HFFc6 (cell line): ENCODE results near the gene SRSF3. TPM values are rescaled to one million over a fixed set of nuclear protein-coding genes. Genes with fewer than 3 reads are reported as not detected.
"Not testable (repeated sequence)": the region's sequence is repeated elsewhere in the genome, so short reads cannot be mapped to it uniquely, and the experiment has no call there.

ENCODE experiments used
- DNase-seq: peaks from one replicate; pipeline ENCODE4 v3.0.0-alpha.2; 2018
- H3K27ac Mint-ChIP-seq: 2 replicates; pipeline ENCODE4 v1.8.0; 2020; ENCODE audit warnings: mild to moderate bottlenecking, mixed read lengths
- H3K27me3 Mint-ChIP-seq: 2 replicates; pipeline ENCODE4 v1.8.0; 2021; ENCODE audit warnings: mild to moderate bottlenecking, moderate library complexity, mixed read lengths; ENCODE audit not compliant: insufficient read depth
- H3K36me3 Mint-ChIP-seq: 2 replicates; pipeline ENCODE4 v1.8.0; 2021; ENCODE audit warnings: low read depth, mixed read lengths
- H3K4me1 Mint-ChIP-seq: 2 replicates; pipeline ENCODE4 v1.8.0; 2020; ENCODE audit warnings: low read depth, mixed read lengths
- H3K4me3 Mint-ChIP-seq: 2 replicates; pipeline ENCODE4 v1.8.0; 2020; ENCODE audit warnings: mild to moderate bottlenecking, moderate library complexity, mixed read lengths
- H3K9me3 Mint-ChIP-seq: 2 replicates; pipeline ENCODE4 v1.8.0; 2020; ENCODE audit warnings: mild to moderate bottlenecking, mixed read lengths
- total RNA-seq, 6 experiments: library from RNA; stranded (reverse); fragmentation: NEBNext Ultra II Directional; extraction: Animal tissue kit (Norgen Biotek cat#: 25700); gene quantifications; 2 replicates in 1 of 6; 3 replicates in 5 of 6; pipeline ENCODE4 v1.2.3, GENCODE V29; 2021
- TF ChIP-seq, protein P1 (sequence below): fragments of 200-600 bp; sonication (generic); IDR thresholded peaks from 2 replicates; pipeline ENCODE4 v1.5.0; 2021; ENCODE audit warnings: antibody characterized with exemption, mild to moderate bottlenecking

Gene SRSF3
- total RNA-seq, 6 experiments from 2014 or later = 257 to 368 (median 330) TPM

DNA sequence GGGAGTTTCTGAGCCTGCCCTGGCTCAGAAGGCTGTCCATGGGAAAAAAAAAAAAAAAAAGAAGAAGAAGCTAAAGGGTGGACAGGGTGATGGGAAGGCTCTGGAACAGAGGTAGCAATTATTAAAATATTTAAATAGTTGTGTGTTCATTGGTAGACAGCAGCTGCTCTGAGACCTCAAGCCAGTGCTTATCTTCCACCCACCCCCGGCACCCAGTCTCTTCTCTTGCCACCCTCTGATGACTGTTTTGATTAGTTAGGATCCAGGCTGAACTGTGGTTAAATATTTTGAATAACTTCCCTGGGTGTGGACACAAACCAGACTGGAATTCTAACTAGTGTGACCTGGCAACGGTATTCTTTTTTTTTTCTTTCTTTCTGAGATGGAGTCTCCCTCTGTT, 16.9 kb upstream of the SRSF3 start:
- Mint-ChIP-seq H3K27ac (peak overlapping the region; percentile 79), H3K9me3 (no peaks in the 10 kb centered on the region), H3K36me3 (no peaks in the 10 kb centered on the region), H3K4me3 (peak overlapping the region; percentile 61), H3K27me3 (no peaks in the 10 kb centered on the region; the same call in 1 of the 2 replicates), H3K4me1 (peaks cover 49% of the 10 kb centered on the region)
- DNase-seq = peak; percentile 93
- TF ChIP-seq, protein P1, sequence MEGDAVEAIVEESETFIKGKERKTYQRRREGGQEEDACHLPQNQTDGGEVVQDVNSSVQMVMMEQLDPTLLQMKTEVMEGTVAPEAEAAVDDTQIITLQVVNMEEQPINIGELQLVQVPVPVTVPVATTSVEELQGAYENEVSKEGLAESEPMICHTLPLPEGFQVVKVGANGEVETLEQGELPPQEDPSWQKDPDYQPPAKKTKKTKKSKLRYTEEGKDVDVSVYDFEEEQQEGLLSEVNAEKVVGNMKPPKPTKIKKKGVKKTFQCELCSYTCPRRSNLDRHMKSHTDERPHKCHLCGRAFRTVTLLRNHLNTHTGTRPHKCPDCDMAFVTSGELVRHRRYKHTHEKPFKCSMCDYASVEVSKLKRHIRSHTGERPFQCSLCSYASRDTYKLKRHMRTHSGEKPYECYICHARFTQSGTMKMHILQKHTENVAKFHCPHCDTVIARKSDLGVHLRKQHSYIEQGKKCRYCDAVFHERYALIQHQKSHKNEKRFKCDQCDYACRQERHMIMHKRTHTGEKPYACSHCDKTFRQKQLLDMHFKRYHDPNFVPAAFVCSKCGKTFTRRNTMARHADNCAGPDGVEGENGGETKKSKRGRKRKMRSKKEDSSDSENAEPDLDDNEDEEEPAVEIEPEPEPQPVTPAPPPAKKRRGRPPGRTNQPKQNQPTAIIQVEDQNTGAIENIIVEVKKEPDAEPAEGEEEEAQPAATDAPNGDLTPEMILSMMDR = no peak

DNA sequence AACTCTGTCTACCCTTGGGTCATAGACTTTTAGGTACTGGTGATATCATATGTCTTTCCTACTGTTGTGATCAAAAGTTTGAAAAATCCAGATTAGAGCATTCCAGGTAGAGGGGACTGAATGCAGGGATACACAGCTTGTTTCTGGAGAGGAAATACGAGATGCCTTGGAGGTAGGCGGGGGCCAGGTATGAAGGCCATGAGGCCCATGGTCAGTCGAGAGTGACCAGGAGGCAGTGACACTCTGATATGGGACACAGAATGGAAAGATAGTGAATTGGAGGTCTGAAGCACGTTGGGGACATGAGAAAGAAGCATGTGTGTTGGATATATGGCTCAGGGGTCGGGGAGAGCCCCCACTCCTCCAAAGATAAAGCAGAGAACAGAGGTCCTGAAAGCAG, 16.1 kb upstream of the SRSF3 start:
- Mint-ChIP-seq H3K27ac (peak overlapping the region; percentile 79), H3K9me3 (no peaks in the 10 kb centered on the region), H3K27me3 (no peaks in the 10 kb centered on the region; the same call in 1 of the 2 replicates), H3K36me3 (no peaks in the 10 kb centered on the region), H3K4me3 (peak overlapping the region; percentile 61; the same call in 1 of the 2 replicates), H3K4me1 (peaks cover 43% of the 10 kb centered on the region)
- TF ChIP-seq, protein P1 = no peak
- no peak for DNase-seq

DNA sequence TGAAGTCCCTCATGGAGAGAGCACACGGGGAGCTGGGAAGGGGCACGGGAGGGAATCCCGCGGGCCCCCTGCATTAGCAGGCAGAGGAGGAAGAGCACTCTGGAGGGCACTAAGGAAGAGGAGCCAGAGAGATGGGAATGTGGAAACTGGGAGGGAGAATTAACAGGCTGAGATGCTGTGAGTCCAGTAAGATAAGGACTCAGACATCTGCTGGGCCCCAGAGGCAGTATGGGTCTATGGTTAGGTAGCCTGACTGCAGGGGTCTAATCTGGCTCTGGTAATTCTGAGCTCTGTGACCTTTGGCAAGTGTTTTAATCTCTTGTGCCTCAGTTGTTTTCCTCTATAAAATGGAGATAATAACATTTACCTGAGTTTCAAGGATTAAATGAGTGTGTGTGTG, 15.7 kb upstream of the SRSF3 start:
- peaks cover 43% of the 10 kb centered on the region for H3K4me1 Mint-ChIP-seq
- no peaks in the 10 kb centered on the region for H3K9me3 Mint-ChIP-seq
- TF ChIP-seq, protein P1 = no peak
- no peaks in the 10 kb centered on the region for H3K36me3 Mint-ChIP-seq
- H3K27ac Mint-ChIP-seq = peak overlapping the region; percentile 79
- H3K4me3 Mint-ChIP-seq = peak overlapping the region; percentile 4; the same call in 1 of the 2 replicates
- H3K27me3 Mint-ChIP-seq = no peaks in the 10 kb centered on the region; the same call in 1 of the 2 replicates
- no peak for DNase-seq

DNA sequence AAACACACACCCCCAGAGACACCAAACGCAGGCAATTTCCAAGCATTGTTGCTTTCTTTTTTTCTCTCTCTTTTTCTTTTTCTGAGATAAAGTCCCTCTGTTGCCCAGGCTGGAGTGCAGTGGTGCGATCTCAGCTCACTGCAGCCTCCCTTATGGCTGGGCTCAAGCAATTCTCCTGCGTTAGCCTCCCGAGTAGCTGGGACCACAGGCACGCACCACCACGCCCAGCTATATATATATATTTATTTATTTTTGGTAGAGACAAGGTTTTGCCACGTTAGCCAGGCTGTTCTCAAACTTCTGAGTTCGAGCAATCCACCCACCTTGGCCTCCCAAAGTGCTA, 14.0 kb upstream of the SRSF3 start:
- TF ChIP-seq, protein P1 = no peak
- Mint-ChIP-seq H3K4me3 (peak overlapping the region; percentile 40; the same call in 1 of the 2 replicates), H3K27me3 (no peaks in the 10 kb centered on the region; the same call in 1 of the 2 replicates), H3K36me3 (no peaks in the 10 kb centered on the region), H3K4me1 (peaks cover 47% of the 10 kb centered on the region), H3K9me3 (no peaks in the 10 kb centered on the region), H3K27ac (peak overlapping the region; percentile 67)
- DNase-seq = no peak

DNA sequence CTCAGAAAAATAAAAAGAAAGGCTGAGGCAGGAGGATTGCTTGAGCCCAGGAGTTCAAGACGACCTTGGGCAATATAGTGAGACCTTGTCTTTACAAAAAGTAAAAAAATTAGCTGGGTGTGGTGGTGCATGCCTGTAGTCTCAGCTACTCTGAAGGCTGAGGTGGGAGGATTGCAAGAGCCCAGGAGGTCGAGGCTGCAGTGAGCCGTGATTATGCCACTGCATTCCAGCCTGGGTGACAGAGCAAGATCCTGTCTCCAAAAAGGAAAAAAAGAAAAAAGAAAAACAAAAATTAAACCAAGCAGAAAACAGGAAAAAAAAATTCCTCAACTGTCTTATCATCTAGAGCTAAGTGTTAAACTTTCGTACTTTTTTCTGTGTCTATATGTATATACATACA, 12.4 kb upstream of the SRSF3 start:
- peaks cover 54% of the 10 kb centered on the region for H3K4me1 Mint-ChIP-seq
- no peak overlapping the region for H3K4me3 Mint-ChIP-seq
- H3K27me3 Mint-ChIP-seq = peaks cover under 1% of the 10 kb centered on the region; the same call in 1 of the 2 replicates
- peak overlapping the region; percentile 68 for H3K27ac Mint-ChIP-seq
- no peak for DNase-seq
- no peaks in the 10 kb centered on the region for H3K9me3 Mint-ChIP-seq
- TF ChIP-seq, protein P1 = no peak
- no peaks in the 10 kb centered on the region for H3K36me3 Mint-ChIP-seq

DNA sequence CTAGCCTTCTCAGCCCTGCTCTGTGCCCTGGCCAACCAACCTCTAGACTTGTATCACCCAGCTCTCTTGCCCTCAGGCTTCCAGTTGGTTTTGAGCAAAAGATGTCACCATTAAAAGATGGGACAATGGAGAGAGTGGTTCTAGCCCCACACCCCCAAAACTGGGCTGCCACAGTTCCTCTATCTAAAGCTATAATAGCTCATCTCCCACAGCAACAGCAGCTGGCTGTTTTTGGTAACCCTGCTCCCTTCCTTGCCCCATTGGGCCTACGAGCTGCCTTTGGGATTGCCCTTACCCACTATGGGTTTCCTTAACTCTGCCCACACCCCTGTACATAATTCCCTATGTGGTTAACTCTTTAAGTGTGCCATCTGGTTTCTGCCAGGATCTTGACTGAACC, 7.6 kb upstream of the SRSF3 start:
- H3K9me3 Mint-ChIP-seq = no peaks in the 10 kb centered on the region

DNA sequence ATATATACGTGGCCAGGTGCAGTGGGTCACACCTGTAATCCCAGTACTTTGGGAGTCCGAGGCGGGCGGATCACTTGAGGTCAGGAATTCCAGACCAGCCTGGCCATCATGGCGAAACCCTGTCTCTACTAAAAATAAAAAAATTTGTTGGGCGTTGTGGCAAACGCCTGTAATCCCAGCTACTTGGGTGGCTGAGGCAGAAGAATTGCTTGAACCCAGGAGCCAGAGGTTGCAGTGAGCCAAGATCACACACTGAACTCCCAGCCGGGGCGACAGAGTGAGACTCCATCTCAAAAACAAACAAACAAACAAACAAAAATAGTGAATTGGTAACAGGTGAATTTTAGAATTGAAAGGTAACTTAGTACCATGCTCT, 5.1 kb upstream of the SRSF3 start:
- H3K4me3 Mint-ChIP-seq, H3K9me3 Mint-ChIP-seq, H3K27me3 Mint-ChIP-seq, H3K36me3 Mint-ChIP-seq, DNase-seq, H3K27ac Mint-ChIP-seq: not testable (repeated sequence)
- H3K4me1 Mint-ChIP-seq = peaks cover 48% of the 10 kb centered on the region

More for the DNA sequence above, 7.6 kb upstream of the SRSF3 start:
- Mint-ChIP-seq H3K27me3 (peaks cover 3% of the 10 kb centered on the region; the same call in 1 of the 2 replicates), H3K4me3 (no peak overlapping the region), H3K36me3 (no peaks in the 10 kb centered on the region), H3K4me1 (peaks cover 39% of the 10 kb centered on the region), H3K27ac (peak overlapping the region; percentile 26; the same call in 1 of the 2 replicates)
- DNase-seq = no peak
- TF ChIP-seq, protein P1 = no peak
